22Rv1 (cell line): ENCODE measurements around the gene NLK.
"Not testable (repeated sequence)": the region's sequence is repeated elsewhere in the genome, so short reads cannot be mapped to it uniquely, and the experiment has no call there.

Experiments used
- H3K27ac ChIP-seq: fragments of 450-650 bp; 2 replicates; pipeline ENCODE4 v1.5.1; 2017
- CTCF ChIP-seq: fragments of 450-650 bp; IDR thresholded peaks from 2 replicates; pipeline ENCODE4 v1.5.1; 2017; ENCODE audit warnings: mild to moderate bottlenecking
- ZFX ChIP-seq: fragments of 450-650 bp; IDR thresholded peaks from 2 replicates; pipeline ENCODE4 v1.6.1; 2017; ENCODE audit warnings: antibody characterized with exemption, borderline replicate concordance

The NLK gene

DNA sequence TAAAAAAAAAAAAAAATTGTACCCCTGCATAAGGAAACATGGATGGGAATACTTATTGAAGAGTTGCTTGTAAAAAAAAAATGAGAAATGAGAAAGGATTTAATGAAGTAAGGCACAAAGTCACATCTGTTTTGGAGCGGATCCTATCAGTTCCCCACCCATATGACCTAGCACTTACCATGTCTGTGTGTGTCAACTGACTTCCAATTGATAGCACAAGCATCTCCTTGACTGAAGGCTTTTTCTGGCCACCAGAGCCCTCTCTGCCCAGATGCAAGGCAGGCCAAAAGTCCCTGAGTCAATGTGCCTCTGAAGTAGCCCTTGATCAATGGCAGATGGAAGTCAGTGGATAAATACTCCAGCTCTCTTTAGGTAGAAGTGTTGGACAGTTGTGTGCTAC lies 13.4 kb upstream of the NLK start:
- TF ChIP-seq ZFX (no peak), CTCF (no peak)
- no peak overlapping the region for H3K27ac ChIP-seq

DNA sequence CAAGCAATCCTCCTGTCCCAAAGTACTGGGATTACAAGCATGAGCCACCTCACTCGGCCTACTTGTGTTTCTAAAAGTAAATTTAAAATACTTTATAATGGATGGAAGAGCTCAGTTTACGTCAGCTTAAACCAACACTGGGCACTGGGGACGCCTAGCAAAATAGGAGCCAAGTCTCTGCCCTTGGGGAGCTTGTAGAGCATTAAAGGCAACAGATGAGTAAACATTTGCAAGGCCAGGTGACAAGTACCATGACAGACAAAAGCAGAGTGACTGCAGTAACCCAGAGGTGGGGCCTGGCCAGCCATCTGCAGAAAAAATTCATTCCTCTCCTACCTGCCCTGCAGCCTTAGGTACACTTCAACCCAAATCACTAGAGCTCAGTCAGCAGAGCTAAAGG lies 12.1 kb upstream of the NLK start:
- H3K27ac ChIP-seq = no peak overlapping the region
- TF ChIP-seq CTCF (no peak), ZFX (no peak)

GRCh38 chr17:28031174-28031573 lies 11.3 kb upstream of the NLK start:
- no peak overlapping the region for H3K27ac ChIP-seq
- TF ChIP-seq CTCF (no peak), ZFX (no peak)

- TF ChIP-seq ZFX (no peak), CTCF (no peak)
- no peak overlapping the region for H3K27ac ChIP-seq
Measured at GRCh38 chr17:28033972-28034714, 8.3 kb upstream of the NLK start.

- H3K27ac ChIP-seq = not testable (repeated sequence)
Measured at GRCh38 chr17:28035452-28035851, 7.0 kb upstream of the NLK start.

- H3K27ac ChIP-seq = not testable (repeated sequence)
Measured at GRCh38 chr17:28035884-28036283, 6.6 kb upstream of the NLK start.

GRCh38 chr17:28038802-28039201 lies 3.7 kb upstream of the NLK start:
- H3K27ac ChIP-seq = no peak overlapping the region
- TF ChIP-seq CTCF (no peak), ZFX (no peak)

- TF ChIP-seq CTCF (no peak), ZFX (no peak)
- H3K27ac ChIP-seq = no peak overlapping the region
Measured at GRCh38 chr17:28039251-28039650, 3.2 kb upstream of the NLK start.
